ENCODE measurements around the gene CEP57L1. TPM values are rescaled to one million over a fixed set of nuclear protein-coding genes. Genes with fewer than 3 reads are reported as not detected.

The CEP57L1 gene
- total RNA-seq, 1 donor from 2014 or later = 22.2 TPM

DNA sequence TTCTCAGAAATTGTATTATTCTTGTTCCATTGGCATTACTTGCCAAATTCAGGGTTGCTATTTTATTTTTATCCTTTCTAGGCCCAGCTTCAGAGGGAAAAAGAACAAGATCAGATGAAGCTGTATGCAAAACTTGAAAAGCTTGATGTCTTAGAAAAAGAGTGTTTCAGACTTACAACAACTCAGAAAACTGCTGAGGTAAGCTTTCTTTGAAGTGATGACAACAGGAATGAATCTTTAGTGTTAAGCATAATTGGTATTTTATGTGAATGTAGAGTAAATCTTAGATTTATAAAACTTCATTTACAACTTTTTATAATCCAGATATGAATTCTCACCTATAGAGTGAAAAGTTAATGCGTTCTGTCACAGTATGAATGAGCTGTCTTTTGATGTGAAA lies 58.4 kb downstream of the CEP57L1 start:
- H3K4me3 Mint-ChIP-seq = no peak overlapping the region
- peaks cover 22% of the 10 kb centered on the region for H3K9me3 Mint-ChIP-seq
- no peak overlapping the region for H3K27ac Mint-ChIP-seq
- H3K36me3 Mint-ChIP-seq = peaks cover 33% of the 10 kb centered on the region
- H3K4me1 Mint-ChIP-seq = peaks cover 3% of the 10 kb centered on the region
- no peak for DNase-seq (ENCODE audit: low spot score in 2 of 2, unreplicated experiment in 2 of 2)
- TF ChIP-seq, protein P1, sequence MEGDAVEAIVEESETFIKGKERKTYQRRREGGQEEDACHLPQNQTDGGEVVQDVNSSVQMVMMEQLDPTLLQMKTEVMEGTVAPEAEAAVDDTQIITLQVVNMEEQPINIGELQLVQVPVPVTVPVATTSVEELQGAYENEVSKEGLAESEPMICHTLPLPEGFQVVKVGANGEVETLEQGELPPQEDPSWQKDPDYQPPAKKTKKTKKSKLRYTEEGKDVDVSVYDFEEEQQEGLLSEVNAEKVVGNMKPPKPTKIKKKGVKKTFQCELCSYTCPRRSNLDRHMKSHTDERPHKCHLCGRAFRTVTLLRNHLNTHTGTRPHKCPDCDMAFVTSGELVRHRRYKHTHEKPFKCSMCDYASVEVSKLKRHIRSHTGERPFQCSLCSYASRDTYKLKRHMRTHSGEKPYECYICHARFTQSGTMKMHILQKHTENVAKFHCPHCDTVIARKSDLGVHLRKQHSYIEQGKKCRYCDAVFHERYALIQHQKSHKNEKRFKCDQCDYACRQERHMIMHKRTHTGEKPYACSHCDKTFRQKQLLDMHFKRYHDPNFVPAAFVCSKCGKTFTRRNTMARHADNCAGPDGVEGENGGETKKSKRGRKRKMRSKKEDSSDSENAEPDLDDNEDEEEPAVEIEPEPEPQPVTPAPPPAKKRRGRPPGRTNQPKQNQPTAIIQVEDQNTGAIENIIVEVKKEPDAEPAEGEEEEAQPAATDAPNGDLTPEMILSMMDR (IDR thresholded peaks at IDR 0.05; ENCODE audit: unreplicated experiment) = no peak
- H3K27me3 Mint-ChIP-seq (ENCODE audit: low read depth) = no peaks in the 10 kb centered on the region

DNA sequence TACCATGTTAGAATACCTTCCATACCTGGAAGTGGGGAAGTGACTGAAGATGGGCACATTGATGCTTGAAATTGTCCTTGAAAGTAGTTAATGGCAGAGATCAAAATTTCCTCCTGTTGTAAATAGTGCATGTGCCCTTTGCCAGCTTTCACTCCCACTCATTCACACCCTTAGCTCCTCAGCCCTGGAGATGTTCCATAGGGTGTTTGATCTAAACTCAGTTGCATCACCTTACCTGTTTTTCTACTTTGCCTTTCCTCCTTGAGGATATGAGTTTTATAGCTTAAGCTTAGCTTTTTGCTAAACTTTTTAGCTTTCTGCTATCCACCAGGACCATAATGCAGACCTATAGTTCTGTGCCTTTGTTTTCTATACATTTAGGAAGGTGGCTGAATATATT lies 69.0 kb downstream of the CEP57L1 start:
- no peak for DNase-seq (ENCODE audit: low spot score in 2 of 2, unreplicated experiment in 2 of 2)
- Mint-ChIP-seq H3K36me3 (peaks cover 7% of the 10 kb centered on the region), H3K4me3 (no peak overlapping the region), H3K27ac (no peak overlapping the region), H3K9me3 (no peaks in the 10 kb centered on the region), H3K27me3 (ENCODE audit: low read depth) (no peaks in the 10 kb centered on the region), H3K4me1 (peaks cover 2% of the 10 kb centered on the region)
- TF ChIP-seq, protein P1 (IDR thresholded peaks at IDR 0.05; ENCODE audit: unreplicated experiment) = no peak

GRCh38 chr6:109165392-109165974 lies 70.2 kb downstream of the CEP57L1 start:
- H3K4me3 Mint-ChIP-seq = no peak overlapping the region
- no peaks in the 10 kb centered on the region for H3K27me3 Mint-ChIP-seq (ENCODE audit: low read depth)
- H3K4me1 Mint-ChIP-seq = peaks cover 5% of the 10 kb centered on the region
- H3K27ac Mint-ChIP-seq = no peak overlapping the region
- H3K36me3 Mint-ChIP-seq = peaks cover 7% of the 10 kb centered on the region
- TF ChIP-seq, protein P1 (IDR thresholded peaks at IDR 0.05; ENCODE audit: unreplicated experiment) = no peak
- no peaks in the 10 kb centered on the region for H3K9me3 Mint-ChIP-seq
- no peak for DNase-seq (ENCODE audit: low spot score in 2 of 2, unreplicated experiment in 2 of 2)

DNA sequence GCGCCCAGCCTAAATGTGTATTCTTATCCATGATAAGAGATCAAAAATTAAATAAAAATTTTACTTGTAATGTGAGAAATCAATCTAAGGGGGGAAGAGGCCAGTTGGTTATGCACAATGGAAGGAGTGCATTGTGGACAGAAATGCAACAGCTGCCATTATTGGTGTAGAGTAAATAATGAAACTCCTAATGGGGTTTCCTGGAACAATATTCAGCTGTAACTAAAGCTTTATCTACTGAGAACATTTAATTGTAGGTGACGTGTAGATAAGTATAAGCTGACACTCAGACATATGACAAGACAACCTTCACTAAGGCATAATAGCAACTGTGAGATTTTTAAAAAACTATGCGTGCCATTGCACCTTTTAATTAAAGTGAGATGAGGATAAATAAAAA lies 71.4 kb downstream of the CEP57L1 start:
- peaks cover 5% of the 10 kb centered on the region for H3K4me1 Mint-ChIP-seq
- no peak overlapping the region for H3K27ac Mint-ChIP-seq
- no peak for DNase-seq (ENCODE audit: low spot score in 2 of 2, unreplicated experiment in 2 of 2)
- H3K36me3 Mint-ChIP-seq = peaks cover 2% of the 10 kb centered on the region
- H3K9me3 Mint-ChIP-seq = no peaks in the 10 kb centered on the region
- no peak overlapping the region for H3K4me3 Mint-ChIP-seq
- TF ChIP-seq, protein P1 (IDR thresholded peaks at IDR 0.05; ENCODE audit: unreplicated experiment) = no peak
- no peaks in the 10 kb centered on the region for H3K27me3 Mint-ChIP-seq (ENCODE audit: low read depth)

DNA sequence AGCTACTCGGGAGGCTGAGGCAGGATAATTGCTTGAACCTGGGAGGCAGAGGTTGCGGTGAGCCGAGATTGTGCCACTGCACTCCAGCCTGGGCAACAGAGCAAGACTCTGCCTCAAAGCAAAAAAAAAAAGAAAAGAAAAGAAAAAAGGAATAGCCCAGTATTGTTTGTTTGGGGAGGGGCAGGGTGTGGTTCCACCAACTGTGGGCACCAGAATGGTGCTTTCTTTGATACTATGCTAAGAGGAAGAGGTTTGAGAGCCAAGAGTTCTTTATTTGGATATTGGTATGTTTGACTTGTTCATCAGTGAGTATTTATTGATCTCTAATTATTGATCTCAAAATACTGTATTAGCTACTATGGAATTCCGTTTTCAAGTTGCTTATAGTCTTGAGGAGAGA lies 72.3 kb downstream of the CEP57L1 start:
- Mint-ChIP-seq H3K4me1 (peaks cover 5% of the 10 kb centered on the region), H3K27me3 (ENCODE audit: low read depth) (no peaks in the 10 kb centered on the region), H3K36me3 (peaks cover 2% of the 10 kb centered on the region), H3K4me3 (no peak overlapping the region), H3K9me3 (no peaks in the 10 kb centered on the region), H3K27ac (no peak overlapping the region)
- no peak for DNase-seq (ENCODE audit: low spot score in 2 of 2, unreplicated experiment in 2 of 2)
- TF ChIP-seq, protein P1 (IDR thresholded peaks at IDR 0.05; ENCODE audit: unreplicated experiment) = no peak

DNA sequence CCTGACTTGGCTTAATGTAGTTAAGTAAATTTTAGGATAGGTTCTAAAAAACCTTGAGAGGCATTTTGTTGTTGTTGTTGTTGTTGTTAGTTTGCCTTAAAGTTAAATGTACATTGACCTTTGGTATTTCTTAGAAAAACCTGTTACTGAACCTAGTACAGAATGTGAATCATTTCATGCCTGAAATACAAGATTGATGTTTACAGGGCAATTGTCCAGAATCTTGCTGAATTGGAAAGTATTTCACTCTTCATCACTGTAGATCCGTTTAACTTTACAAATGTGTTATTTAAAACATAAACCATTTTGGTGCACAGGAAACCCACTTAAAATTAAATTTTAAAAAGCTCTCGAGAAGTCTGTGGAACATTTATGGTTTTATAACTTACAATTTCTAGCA lies 75.0 kb downstream of the CEP57L1 start:
- Mint-ChIP-seq H3K27me3 (ENCODE audit: low read depth) (no peaks in the 10 kb centered on the region), H3K27ac (no peak overlapping the region), H3K4me1 (peaks cover 5% of the 10 kb centered on the region), H3K36me3 (no peaks in the 10 kb centered on the region), H3K4me3 (no peak overlapping the region), H3K9me3 (peaks cover 5% of the 10 kb centered on the region)
- DNase-seq (ENCODE audit: low spot score in 2 of 2, unreplicated experiment in 2 of 2) = no peak
- TF ChIP-seq, protein P1 (IDR thresholded peaks at IDR 0.05; ENCODE audit: unreplicated experiment) = no peak
